ENCODE measurements around the gene SCAF4.
A peak's percentile ranks its signal among the peaks of the same experiment; 100 is the strongest.

Gene SCAF4

DNA sequence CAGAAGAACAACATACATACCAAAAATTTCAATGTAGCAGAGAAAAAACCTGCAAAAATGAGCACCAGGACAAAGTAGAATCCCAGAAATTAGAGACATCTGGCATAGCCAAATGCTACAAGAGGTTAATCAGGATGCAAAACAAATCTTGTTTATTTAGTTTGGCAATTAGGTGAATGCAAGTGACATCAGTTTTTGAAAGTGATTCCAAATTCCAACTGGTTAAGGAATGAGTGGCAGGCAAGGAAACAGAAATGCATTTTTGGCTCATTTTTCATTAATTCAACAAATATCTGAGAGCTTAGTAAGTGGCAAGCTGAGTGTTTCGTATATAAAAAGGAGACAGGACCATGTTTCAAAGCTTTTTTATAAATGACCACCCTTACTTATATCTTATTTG is 21.3 kb downstream of the SCAF4 start:
- Histone ChIP-seq H3K4me2 (ENCODE audit: low read length) (peak overlapping the region; percentile 53), H3K36me3 (ENCODE audit: insufficient read depth, low read length) (no peaks in the 10 kb centered on the region), H3K4me1 (ENCODE audit: control insufficient read depth, insufficient read depth, low read length) (peaks cover 48% of the 10 kb centered on the region), H3K9ac (ENCODE audit: low read depth, low read length) (peak overlapping the region; percentile 59), H3K4me3 (ENCODE audit: low read length) (no peak overlapping the region), H3K27me3 (ENCODE audit: control insufficient read depth, insufficient read depth, low read length) (no peaks in the 10 kb centered on the region), H3K9me3 (replicated peaks; ENCODE audit: low read length) (no peaks in the 10 kb centered on the region)

DNA sequence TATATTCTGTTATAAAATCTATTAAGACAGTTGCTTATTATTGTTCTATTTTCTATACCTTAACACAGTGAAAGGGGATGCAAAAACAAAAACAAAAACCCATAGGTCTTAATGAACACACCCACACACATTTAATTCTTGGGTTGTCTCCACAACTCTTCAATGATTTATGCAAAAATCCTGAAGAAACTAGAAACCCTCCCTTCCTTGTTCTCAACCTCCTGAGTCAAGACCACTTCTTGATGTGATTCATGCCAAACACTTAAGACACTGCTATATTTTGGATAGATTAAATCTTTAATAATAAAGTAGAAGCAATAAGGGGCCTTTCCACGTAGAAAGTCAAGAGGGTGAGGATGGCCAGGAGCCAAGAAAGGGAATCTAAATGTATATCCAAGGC is 23.4 kb downstream of the SCAF4 start:
- H3K9me3 ChIP-seq (replicated peaks; ENCODE audit: low read length) = no peaks in the 10 kb centered on the region
- no peak overlapping the region for H3K4me2 ChIP-seq (ENCODE audit: low read length)
- peaks cover 33% of the 10 kb centered on the region for H3K4me1 ChIP-seq (ENCODE audit: control insufficient read depth, insufficient read depth, low read length)
- H3K36me3 ChIP-seq (ENCODE audit: insufficient read depth, low read length) = no peaks in the 10 kb centered on the region
- no peak overlapping the region for H3K4me3 ChIP-seq (ENCODE audit: low read length)
- H3K9ac ChIP-seq (ENCODE audit: low read depth, low read length) = no peak overlapping the region
- H3K27me3 ChIP-seq (ENCODE audit: control insufficient read depth, insufficient read depth, low read length) = no peaks in the 10 kb centered on the region

DNA sequence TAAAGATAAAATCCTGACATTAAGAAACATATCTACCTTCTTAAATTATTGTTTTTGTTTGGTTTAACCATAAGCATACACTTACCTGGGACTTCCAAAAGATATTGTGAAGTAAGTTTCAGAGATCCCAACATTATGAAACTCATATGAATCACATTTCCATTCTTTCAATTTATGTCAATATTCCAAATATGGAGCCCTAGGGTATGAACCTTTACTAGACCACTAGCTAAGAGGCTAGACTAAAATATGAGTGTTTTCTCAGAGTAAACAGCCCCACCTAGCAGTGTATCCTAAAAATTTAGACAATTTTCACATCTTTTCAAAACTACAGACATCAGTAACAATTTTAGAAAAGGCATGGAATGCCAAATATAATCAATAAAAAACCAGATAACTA is 24.4 kb downstream of the SCAF4 start:
- Histone ChIP-seq H3K4me3 (ENCODE audit: low read length) (no peak overlapping the region), H3K36me3 (ENCODE audit: insufficient read depth, low read length) (no peaks in the 10 kb centered on the region), H3K4me1 (ENCODE audit: control insufficient read depth, insufficient read depth, low read length) (peaks cover 27% of the 10 kb centered on the region), H3K9me3 (replicated peaks; ENCODE audit: low read length) (no peaks in the 10 kb centered on the region), H3K4me2 (ENCODE audit: low read length) (no peak overlapping the region), H3K9ac (ENCODE audit: low read depth, low read length) (no peak overlapping the region), H3K27me3 (ENCODE audit: control insufficient read depth, insufficient read depth, low read length) (no peaks in the 10 kb centered on the region)

DNA sequence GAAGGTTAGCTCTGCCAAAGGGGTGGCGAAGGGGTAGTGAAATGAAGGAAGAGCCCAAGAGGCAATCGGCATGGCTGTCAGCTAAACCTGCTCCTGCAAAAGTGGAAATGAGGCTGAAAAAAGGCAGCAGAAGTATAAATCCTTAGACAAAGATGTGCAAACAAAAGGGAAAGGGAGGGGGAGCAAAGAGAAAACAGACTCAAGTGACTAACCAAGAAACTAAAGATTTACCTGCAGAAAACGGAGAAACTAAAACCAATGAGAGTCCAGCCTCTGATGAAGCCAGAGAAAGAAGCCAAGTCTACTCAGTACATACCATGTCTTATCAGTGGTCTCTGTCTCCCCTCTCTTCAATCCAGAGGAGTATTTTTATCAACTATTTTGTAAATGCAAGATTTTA is 25.4 kb downstream of the SCAF4 start:
- H3K4me3 ChIP-seq (ENCODE audit: low read length) = no peak overlapping the region
- H3K4me2 ChIP-seq (ENCODE audit: low read length) = no peak overlapping the region
- no peak overlapping the region for H3K9ac ChIP-seq (ENCODE audit: low read depth, low read length)
- H3K27me3 ChIP-seq (ENCODE audit: control insufficient read depth, insufficient read depth, low read length) = no peaks in the 10 kb centered on the region
- no peaks in the 10 kb centered on the region for H3K9me3 ChIP-seq (replicated peaks; ENCODE audit: low read length)
- peaks cover 8% of the 10 kb centered on the region for H3K36me3 ChIP-seq (ENCODE audit: insufficient read depth, low read length)
- peaks cover 22% of the 10 kb centered on the region for H3K4me1 ChIP-seq (ENCODE audit: control insufficient read depth, insufficient read depth, low read length)

DNA sequence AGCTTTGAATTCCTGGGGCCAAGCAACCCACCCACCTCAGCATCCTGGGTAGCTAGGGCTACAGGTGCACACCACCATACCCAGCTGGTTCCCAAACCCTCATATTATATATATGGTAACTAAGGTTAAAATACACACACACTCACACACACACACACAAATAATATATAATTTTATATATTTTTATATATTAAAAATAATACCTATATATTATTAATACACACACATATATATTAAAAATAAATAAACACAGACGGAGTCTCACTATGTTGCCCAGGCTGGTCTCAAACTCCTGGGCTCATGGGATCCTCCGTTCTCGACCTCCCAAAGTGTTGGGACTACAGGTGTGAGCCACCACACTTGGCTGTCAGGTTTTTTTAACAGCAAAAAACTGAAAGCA is 31.9 kb downstream of the SCAF4 start:
- no peaks in the 10 kb centered on the region for H3K9me3 ChIP-seq (replicated peaks; ENCODE audit: low read length)
- no peaks in the 10 kb centered on the region for H3K27me3 ChIP-seq (ENCODE audit: control insufficient read depth, insufficient read depth, low read length)
- H3K4me2 ChIP-seq (ENCODE audit: low read length) = no peak overlapping the region
- no peaks in the 10 kb centered on the region for H3K4me1 ChIP-seq (ENCODE audit: control insufficient read depth, insufficient read depth, low read length)
- no peak overlapping the region for H3K4me3 ChIP-seq (ENCODE audit: low read length)
- H3K9ac ChIP-seq (ENCODE audit: low read depth, low read length) = no peak overlapping the region
- peaks cover 62% of the 10 kb centered on the region for H3K36me3 ChIP-seq (ENCODE audit: insufficient read depth, low read length)

DNA sequence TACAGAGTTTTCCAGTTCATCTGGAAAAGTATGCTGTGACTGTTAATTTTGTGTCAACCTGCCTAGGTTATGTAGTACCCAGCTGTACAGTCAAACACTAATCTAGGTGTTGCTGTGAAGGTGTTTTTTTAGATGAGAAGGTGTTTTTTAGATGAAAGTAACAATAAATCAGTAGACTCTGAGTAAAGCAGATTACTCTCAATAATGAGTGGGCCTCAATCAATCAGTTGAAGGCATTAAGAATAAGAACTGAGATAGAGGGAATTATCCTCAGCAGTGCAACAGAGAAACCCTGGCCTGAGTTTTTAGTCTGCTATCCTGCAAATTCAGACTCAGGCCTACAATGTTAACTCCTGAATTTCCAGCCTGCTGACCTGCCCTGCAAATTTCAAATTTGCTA is 33.5 kb downstream of the SCAF4 start:
- H3K4me3 ChIP-seq (ENCODE audit: low read length) = no peak overlapping the region

DNA sequence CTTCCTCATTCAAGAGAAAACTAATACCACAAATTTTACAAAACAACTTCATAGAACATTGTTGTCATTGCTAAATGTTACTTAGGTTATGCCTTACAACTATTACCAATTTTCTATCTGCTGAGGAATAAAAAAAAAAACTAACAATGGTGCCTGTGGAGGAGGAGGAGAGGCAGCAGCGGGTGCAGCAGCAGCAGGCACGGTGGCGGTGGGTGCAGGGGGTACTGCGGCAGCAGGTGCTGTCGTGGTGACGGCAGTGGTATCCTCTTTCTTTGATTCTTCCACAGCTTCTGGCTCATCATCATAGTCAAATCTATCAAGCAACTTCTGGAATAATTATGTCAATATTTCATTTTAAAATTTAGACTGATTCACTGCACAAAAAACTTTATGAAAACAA is 35.5 kb downstream of the SCAF4 start:
- no peaks in the 10 kb centered on the region for H3K9me3 ChIP-seq (replicated peaks; ENCODE audit: low read length)
- no peak overlapping the region for H3K4me2 ChIP-seq (ENCODE audit: low read length)
- no peaks in the 10 kb centered on the region for H3K27me3 ChIP-seq (ENCODE audit: control insufficient read depth, insufficient read depth, low read length)
- H3K9ac ChIP-seq (ENCODE audit: low read depth, low read length) = no peak overlapping the region
- no peak overlapping the region for H3K4me3 ChIP-seq (ENCODE audit: low read length)
- no peaks in the 10 kb centered on the region for H3K4me1 ChIP-seq (ENCODE audit: control insufficient read depth, insufficient read depth, low read length)
- H3K36me3 ChIP-seq (ENCODE audit: insufficient read depth, low read length) = peaks cover 86% of the 10 kb centered on the region

More for the DNA sequence above, 33.5 kb downstream of the SCAF4 start:
- no peaks in the 10 kb centered on the region for H3K27me3 ChIP-seq (ENCODE audit: control insufficient read depth, insufficient read depth, low read length)
- H3K9ac ChIP-seq (ENCODE audit: low read depth, low read length) = no peak overlapping the region
- H3K36me3 ChIP-seq (ENCODE audit: insufficient read depth, low read length) = peaks cover 75% of the 10 kb centered on the region
- H3K4me1 ChIP-seq (ENCODE audit: control insufficient read depth, insufficient read depth, low read length) = no peaks in the 10 kb centered on the region
- H3K9me3 ChIP-seq (replicated peaks; ENCODE audit: low read length) = no peaks in the 10 kb centered on the region
- H3K4me2 ChIP-seq (ENCODE audit: low read length) = no peak overlapping the region

DNA sequence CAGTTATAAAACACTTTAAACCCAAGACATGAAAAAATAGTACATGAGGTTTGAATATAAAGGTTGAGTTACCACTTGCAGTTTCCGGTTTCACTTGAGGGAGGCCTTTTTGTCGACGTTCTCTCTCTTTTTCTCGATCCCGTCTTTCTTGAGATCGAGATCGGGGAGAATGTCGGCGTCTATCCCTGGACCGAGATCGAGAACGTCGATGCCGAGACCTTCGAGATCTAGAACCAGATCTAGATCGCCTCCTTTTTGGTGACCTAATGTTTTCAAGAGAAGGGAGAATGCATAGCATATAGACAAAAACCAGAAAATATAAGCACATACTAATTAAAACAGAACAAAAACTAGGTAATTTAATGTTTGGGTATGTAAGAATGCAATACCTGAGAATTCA is 38.7 kb downstream of the SCAF4 start:
- no peak overlapping the region for H3K9ac ChIP-seq (ENCODE audit: low read depth, low read length)
- H3K9me3 ChIP-seq (replicated peaks; ENCODE audit: low read length) = no peaks in the 10 kb centered on the region
- H3K4me3 ChIP-seq (ENCODE audit: low read length) = no peak overlapping the region
- no peak overlapping the region for H3K4me2 ChIP-seq (ENCODE audit: low read length)
- H3K36me3 ChIP-seq (ENCODE audit: insufficient read depth, low read length) = peaks cover 81% of the 10 kb centered on the region
- no peaks in the 10 kb centered on the region for H3K27me3 ChIP-seq (ENCODE audit: control insufficient read depth, insufficient read depth, low read length)
- H3K4me1 ChIP-seq (ENCODE audit: control insufficient read depth, insufficient read depth, low read length) = no peaks in the 10 kb centered on the region

DNA sequence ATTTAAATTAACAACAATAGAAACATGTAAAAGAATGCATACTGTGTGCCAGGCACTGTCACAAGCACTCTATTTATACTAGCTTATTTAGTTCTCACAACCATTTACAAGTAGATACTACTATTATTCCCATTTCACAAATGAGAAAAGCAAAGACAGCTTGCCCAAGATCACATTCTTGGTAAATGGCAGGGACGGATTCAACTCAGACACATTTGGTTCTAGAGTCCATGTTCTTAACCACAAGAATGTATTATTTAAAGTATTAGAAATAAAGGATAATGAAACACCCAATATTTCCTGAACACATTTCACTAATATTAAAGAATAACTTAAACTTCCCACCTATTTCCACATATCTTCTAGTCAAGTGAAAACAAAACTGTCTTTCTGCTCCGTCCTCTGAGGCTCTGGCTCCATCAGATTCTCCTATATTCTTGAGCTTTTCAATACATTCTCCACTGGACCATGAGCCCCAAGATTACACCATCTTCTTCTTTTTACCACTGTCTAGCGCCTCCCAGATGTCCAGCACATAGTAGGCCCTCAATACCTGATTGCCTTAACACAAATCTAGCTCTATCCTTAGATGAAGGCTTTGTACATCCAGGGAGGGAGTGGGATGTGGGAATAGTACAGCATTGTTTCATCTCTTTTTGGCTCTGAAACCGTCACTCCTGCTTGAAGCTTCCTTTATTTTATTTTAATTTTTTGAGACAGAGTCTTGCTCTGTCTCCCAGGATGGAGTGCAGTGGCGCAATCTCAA is 43.1 kb downstream of the SCAF4 start:
- H3K4me3 ChIP-seq (ENCODE audit: low read length) = no peak overlapping the region
- no peaks in the 10 kb centered on the region for H3K4me1 ChIP-seq (ENCODE audit: control insufficient read depth, insufficient read depth, low read length)
- no peaks in the 10 kb centered on the region for H3K9me3 ChIP-seq (replicated peaks; ENCODE audit: low read length)
- no peak overlapping the region for H3K9ac ChIP-seq (ENCODE audit: low read depth, low read length)
- no peaks in the 10 kb centered on the region for H3K27me3 ChIP-seq (ENCODE audit: control insufficient read depth, insufficient read depth, low read length)
- peaks cover 80% of the 10 kb centered on the region for H3K36me3 ChIP-seq (ENCODE audit: insufficient read depth, low read length)
- H3K4me2 ChIP-seq (ENCODE audit: low read length) = no peak overlapping the region

DNA sequence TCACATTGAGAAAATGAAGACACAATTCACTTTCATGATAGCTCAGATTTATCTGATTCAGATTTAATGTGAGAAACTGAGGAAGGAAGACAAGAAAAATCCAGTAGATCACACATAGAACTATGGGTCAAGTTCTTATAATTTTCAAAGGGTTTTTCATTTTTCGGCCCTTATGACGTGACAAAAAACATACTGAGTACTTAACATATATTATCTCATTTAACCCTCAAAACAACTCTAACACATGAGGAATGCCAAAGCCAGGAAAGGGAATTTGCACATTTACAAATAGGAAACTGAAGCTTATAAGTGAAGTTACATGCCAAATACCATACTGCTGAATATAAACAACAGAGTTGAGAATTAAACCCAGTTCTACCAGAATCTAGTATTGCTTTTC is 44.8 kb downstream of the SCAF4 start:
- H3K9me3 ChIP-seq (replicated peaks; ENCODE audit: low read length) = no peaks in the 10 kb centered on the region
- H3K4me3 ChIP-seq (ENCODE audit: low read length) = no peak overlapping the region
- H3K4me2 ChIP-seq (ENCODE audit: low read length) = no peak overlapping the region
- H3K36me3 ChIP-seq (ENCODE audit: insufficient read depth, low read length) = peaks cover 78% of the 10 kb centered on the region
- no peak overlapping the region for H3K9ac ChIP-seq (ENCODE audit: low read depth, low read length)
- H3K27me3 ChIP-seq (ENCODE audit: control insufficient read depth, insufficient read depth, low read length) = no peaks in the 10 kb centered on the region
- no peaks in the 10 kb centered on the region for H3K4me1 ChIP-seq (ENCODE audit: control insufficient read depth, insufficient read depth, low read length)

DNA sequence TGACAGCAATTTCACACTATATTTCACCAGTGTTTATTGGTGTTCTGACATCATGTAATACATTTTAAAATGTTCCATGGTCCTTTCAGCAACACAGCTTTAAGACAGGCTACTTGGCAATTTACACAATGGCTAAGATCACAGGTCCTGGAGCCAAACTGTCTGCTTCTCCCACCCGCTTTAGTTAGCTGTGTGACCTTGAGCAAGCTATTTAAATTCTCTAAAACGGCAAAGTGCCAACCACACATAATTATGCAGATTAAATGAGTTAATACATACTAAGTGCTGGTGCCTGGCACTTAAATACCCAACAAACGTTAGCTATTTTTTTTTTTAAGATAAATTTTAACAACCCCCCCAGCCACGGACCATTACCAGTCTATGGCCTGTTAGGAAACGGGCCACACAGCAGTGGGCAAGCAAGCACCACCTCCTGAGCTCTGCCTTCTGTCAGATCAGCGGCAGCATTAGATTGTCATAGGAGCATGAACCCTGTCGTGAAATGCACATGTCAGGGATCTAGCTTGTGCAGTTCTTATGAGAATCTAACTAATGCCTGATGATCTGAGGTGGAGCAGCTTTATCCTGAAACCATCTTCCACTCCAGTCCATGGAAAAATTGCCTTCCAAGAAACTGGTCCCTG is 45.5 kb downstream of the SCAF4 start:
- peaks cover 71% of the 10 kb centered on the region for H3K36me3 ChIP-seq (ENCODE audit: insufficient read depth, low read length)
- no peaks in the 10 kb centered on the region for H3K4me1 ChIP-seq (ENCODE audit: control insufficient read depth, insufficient read depth, low read length)
- no peaks in the 10 kb centered on the region for H3K9me3 ChIP-seq (replicated peaks; ENCODE audit: low read length)
- H3K27me3 ChIP-seq (ENCODE audit: control insufficient read depth, insufficient read depth, low read length) = no peaks in the 10 kb centered on the region
- no peak overlapping the region for H3K9ac ChIP-seq (ENCODE audit: low read depth, low read length)
- H3K4me3 ChIP-seq (ENCODE audit: low read length) = no peak overlapping the region
- H3K4me2 ChIP-seq (ENCODE audit: low read length) = no peak overlapping the region

DNA sequence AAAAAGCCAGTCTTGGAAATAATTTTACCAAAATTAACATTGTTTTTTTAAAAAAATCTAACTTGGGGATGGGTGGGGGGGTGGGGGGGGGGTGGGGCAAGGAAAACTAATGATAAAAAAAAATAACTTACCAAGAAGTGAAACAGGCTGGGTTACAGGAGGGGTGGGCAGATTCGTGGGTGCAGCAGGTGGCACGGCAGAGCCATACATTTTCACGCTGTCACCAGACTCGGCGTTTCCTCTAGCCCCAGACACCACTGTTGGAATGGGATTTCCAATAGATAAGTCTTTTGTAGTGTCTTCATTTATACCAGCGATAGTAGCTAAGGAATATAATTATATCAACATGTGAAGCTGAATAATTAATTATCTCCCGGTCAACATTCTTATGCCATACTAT is 47.0 kb downstream of the SCAF4 start:
- Histone ChIP-seq H3K9me3 (replicated peaks; ENCODE audit: low read length) (no peaks in the 10 kb centered on the region), H3K27me3 (ENCODE audit: control insufficient read depth, insufficient read depth, low read length) (no peaks in the 10 kb centered on the region), H3K4me1 (ENCODE audit: control insufficient read depth, insufficient read depth, low read length) (no peaks in the 10 kb centered on the region), H3K36me3 (ENCODE audit: insufficient read depth, low read length) (peaks cover 59% of the 10 kb centered on the region), H3K4me3 (ENCODE audit: low read length) (no peak overlapping the region), H3K9ac (ENCODE audit: low read depth, low read length) (no peak overlapping the region), H3K4me2 (ENCODE audit: low read length) (no peak overlapping the region)

Measured in skeletal muscle satellite cell (primary cell).